NCI-H2107 (cell line): ENCODE results near the gene ANTXRL.
"Not testable (repeated sequence)": the region's sequence is repeated elsewhere in the genome, so short reads cannot be mapped to it uniquely, and the experiment has no call there.

Experiments used
- DNase-seq: peaks from one replicate; lab custom pipeline; 2025; lab: John Stamatoyannopoulos, UW

Gene ANTXRL

DNA sequence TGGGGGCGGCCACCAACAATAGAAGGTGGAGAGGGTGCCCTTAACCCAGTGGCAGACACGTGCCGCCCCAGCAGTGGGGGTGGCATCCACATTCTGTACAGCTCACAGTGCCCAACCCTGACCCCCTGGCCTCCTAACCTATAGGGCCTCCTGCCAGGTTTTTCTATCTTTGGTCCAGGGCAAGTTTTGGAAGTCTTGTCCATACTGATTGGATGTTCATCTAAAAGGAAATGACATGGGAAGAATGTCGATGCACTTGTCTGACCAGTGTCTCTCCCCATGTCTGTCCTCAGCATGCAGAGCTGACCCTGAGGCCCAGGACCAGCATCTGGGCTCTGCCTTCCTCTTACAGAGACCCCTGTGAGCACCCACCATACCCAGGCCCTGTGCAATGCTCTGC lies 32.3 kb upstream of the ANTXRL start:
- no peak for DNase-seq

DNA sequence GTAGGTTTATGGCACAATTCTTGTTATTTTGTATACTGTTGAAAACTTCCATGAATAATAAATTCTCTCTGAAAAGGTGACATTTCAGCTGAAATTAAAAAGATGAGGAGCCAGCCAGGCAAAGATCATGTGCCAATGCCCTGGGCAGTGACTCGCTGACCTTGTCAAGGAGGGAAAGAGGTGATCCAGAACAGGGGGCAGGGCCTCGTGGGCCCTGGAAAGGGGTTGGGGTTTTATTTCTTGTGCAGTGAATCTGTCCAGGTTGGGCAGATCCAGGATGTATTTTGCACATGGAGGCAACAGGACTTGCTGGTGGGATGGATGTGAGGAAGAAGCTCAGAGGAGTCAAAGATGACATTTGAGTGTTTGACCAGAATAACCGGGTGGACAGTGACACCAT lies 31.6 kb upstream of the ANTXRL start:
- not testable (repeated sequence) for DNase-seq

DNA sequence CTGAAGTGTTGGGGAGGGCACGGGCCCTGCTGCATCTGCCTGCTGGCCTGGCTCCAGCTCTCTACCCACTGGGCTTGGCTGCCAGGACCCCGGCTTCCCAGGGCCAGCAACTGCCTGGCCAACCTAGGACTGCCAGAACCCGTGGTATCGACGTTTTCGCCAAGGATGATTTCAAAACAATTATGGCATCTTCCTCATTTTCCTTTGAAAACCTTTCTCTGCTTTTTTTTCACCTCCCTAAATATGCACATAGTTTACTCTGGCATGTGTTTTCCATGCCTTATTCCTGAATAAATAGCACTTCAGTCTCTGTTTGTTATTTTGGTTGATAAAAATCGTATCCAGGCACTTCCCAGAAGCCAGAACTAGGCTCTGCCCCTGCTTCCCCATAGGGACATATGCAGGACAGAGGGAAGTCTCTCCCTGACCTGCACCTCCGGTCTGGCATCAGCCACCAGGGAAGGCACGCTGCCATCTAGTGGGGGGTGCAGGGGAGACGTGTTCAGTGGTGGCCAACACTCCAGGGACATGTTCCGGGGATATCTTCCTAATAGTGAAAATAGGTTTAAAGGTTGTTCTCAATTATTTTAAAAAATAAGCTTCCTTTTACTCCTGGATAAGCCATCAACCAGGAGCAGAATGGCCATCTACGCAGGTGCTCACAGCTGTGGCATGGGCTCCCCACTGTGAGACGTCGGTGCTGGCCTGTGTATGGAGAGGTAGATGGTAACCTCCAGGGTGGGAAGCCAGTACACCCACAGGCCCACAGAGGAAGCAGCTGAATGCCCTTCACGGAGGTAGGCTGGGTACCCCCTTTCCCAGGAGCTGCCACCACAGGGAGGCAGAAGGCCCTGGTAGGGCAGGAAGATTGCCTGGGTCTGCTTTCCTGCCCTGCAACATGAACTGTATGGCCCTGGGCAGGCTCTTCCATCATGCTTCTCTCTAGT lies 30.7 kb upstream of the ANTXRL start:
- no peak for DNase-seq

DNA sequence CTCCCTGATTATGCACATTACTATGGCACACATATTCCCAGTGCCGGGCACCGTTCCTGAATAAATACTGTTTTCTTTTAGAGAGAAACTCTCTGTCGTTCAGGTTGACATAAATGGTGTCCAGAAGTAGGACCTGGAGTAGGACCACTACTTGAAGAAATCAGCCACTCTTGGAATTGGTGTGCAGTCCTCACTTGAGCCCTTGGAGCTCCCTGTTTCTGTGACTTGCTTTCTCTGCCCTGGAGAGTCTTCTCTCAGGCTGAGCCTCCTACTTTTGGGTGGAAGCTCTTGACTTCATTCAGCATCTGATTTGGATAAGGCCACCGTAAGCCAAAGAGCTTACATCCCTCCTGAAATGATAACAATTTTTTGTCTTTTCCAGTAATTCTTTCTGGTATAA lies 29.7 kb upstream of the ANTXRL start:
- no peak for DNase-seq

DNA sequence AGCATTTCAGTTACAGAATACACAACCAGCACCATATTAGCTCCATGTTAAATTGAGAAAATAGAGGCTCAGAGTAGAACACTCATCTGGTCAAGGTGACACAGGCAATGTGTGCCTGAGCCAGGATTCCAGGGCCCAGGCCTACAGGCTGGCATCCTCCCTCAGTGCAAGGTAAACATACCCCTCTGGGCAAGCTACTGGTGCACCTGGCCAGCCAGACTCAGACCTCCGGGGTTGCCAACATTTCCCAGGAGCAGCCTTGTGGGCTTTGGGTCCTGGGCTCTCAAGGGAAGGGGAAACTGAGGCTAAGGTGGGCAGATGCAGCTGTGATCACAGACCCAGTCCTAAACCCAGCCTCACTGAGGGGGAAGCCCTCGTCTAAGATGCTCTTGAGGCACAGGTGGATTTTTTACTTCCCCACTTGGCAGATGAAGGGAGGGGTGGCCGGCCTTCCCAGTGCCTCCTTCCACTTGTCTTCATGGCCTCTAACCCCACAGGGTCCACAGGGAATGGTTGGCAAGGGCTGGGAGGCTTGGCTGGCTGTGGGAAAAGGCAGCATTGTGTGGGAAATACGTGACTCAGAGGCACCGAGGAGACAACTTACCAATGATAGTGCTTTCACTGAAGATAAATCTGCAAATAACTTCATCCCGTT lies 23.8 kb upstream of the ANTXRL start:
- not testable (repeated sequence) for DNase-seq

DNA sequence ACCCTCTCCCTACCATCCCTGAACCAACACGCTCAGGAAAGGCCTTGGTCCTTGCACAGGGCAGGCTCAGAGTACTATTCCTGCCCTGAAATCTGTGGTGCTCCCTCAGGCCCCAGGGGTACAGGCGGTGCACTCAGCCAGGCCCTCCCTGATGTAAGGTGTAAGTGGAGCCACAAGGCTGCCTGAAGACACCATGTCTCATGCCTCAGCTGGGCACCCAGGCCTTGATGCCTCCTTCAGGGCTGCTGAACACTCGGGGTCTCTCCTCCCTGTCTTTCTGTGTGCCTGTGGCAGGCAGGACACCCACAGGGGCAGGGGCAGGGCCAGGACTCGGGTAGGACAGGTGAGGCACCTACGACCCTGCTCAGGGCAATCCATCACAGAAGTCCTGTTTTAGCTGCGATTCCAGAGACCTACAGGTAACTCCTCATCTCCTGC lies 22.9 kb upstream of the ANTXRL start:
- no peak for DNase-seq

DNA sequence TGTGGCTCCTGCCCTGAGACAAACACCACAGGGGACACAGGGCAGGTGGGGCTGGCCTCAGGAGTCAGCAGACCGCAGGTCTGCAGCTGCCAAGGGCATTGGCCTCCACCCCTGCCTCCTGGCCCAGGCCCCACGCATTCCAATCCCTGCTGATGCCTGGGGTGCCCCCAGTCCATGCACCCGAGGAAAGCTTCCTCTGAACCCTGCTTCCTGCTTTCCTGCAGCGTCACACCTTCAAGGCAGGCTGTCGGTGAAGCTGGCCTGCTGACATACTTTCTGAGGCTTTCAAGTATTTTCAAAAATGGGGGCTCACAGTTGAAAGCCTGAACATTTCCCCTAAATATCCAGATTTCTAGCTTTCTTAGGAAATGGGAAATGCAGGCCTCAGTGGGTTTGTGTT lies 22.5 kb upstream of the ANTXRL start:
- DNase-seq, result no peak

DNA sequence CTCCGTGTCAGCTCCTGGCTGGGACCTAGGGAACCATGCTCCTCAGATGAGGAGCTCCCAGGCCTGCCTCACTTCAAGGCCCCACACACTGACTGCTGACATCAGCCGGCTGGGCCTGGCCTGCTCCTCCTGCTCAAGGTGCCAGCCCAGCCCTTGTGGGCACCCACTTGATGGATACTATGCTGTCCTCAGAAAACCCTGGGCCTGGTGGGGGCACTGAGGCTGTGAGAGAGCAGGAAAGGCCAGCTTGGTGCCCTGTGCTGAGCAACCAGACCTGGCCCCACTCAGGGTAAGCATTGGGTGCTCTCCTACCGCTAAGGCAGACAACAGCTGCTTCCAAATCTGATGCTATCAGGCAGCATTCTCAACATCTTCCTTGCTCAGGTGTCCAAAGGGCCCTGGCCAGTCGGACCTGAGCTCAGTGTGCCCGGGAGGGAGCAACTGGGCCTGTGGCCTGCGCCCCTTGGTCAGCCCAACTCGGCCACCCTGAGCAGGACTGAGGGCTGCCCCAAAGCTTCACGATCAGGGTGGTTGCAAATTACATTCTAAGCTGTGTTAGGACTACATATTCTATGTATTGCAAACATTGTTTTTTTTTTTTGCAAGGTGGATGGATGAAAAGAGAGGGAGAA lies 21.9 kb upstream of the ANTXRL start:
- no peak for DNase-seq

DNA sequence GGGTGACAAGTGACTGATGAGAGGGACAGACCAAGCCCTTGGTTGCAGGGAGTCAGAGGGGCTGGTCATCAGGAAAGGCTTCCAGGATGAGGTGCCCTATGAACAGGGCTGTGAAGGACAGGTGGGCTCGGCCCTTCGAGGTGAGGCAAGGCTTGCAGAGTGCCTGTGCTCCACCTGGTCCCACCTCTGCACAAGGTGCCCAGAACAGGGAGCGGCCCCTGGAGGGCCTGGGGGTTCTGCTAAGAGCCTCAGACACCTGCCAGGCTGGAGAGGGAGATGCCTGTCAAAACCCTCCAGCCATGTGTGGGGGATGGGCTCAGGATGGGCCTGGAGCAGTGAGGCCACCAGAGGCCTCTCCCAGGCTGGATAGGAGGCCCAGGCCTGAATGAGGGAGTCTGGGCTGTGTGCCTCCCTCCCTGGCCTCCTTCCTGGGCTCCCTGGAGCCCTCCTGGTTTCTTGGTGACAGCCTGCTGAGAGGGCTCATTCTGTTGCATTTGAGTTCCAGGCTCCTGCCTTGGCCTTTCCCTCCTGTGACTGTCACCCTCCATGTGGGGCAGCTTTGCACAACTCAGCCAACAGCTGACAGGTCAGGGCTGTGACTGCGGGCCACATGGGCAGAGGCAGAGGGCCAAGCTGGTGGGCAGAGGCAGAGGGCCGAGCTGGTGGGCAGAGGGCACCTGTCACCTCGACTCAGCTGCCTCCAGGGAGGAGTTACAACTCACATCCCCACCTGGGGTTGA lies 21.1 kb upstream of the ANTXRL start:
- not testable (repeated sequence) for DNase-seq

DNA sequence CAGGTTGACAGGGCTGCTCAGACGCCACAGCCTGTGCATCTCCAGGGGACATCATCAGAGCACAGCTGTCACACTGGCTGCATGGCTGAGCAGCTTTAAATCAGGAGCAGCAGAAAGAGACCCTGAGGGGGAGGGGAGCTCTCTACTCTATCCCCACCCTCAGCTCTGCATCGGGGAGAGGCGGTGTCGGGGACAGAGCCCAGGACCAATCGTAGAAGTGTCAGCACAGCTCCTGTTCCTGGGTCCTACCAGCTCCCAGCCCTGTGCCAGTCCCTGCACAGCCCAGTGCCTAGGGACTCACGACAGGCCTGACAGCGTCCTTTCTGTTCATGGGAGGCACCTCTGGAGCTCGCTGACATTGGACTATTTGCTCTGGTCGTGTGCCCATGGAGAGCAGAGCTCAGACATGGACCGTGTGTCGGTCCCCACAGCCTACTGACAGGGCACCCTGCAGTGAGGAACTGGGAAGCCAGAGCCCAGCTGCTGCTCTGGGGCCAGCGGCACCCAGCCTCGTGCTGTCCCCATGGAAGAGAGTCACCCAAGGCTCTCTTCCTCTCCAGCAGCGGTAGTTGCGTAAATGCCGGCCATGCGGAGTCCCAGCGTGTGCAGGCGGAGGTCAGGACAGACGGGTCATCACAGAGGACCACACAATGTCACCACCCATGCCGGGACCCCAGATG lies 20.4 kb upstream of the ANTXRL start:
- DNase-seq, result no peak

DNA sequence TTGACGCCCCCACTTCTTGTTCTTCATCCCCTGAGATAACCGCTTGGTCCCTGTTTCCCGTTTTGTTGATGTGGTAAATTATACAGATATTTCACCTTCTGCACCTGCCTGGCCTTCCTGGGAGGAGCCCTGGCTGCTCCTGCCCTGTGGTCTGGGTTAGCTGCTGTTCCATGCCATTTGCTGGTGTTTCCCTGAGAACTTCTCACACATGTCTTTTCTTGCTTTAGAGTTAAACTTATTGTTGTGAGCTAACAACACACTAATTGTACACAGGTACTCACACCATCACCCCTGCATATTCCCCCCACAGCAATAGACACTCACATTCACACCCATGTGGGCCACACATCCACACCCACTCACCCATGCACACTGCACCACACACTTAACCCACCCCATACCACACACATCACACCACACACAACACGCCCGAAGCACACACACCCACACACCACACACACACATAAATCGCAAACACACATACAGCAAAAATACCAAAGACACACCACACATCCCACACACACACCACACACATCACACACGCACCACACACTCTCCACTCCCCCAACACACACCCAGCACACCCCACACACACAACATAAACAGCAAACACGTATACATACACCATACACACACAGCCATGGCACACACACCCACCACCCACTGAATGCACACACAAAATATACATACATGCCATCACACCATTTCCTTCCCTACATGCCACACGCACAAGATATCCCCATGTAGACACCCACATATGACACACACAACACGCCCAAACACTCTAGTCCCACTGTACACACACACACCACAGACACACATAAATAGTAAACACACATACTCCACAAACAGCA lies 19.4 kb upstream of the ANTXRL start:
- DNase-seq, result no peak

DNA sequence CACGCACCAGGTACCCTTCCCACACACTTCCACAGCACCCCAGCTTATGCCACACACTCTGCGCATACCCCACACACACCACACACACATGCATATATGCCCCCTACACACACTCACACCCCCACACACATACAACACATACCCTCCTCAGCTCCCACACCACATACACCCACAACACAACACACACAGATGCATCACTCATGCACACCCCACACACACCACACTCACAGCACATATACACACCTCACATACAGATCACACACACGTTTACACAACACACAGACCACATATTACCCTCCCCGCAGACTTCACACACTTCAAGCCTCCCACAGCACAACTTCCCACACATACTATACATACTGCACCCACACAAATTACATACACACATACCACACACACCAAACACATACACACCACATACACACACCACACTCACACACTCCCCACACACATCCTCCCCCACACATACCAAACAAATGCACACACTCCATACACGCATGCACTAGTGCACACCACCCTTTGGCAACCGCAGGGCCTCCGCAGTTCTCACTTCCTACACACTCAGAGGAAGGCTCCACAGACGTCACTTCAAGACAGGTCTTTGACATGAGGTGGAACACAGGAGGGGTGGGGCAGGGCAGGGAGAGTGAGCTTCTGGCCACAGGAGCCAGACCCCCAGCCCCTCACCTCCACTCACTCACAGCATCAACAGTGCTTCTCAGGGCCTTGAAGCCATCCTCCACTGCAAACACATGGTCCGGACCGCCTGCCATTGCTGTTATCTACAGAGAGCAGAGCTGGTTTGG lies 18.5 kb upstream of the ANTXRL start:
- DNase-seq, result no peak

DNA sequence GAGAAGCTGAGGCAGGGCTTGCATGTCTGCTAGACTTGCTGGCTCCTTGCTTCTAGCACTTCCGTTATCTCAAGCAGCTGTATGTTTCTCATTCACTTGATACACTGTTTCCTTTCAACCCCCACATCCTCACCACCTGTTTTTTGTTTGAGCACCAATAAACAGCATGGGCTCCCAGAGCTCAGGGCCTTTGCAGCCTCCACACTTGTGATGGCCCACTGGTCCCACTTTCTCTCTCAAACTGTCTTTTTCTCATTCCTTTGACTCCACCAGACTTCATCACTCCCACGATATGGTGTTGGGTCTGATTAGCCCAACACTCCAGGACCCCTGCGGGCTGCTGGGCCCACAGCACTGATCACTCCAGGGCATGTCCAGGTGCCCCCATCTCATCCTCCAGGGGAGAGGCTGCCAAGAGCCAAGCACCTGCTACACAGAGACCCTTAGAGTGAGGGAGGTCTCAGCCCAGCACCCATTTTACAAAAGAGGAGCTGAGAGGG lies 17.2 kb upstream of the ANTXRL start:
- DNase-seq, result not testable (repeated sequence)

DNA sequence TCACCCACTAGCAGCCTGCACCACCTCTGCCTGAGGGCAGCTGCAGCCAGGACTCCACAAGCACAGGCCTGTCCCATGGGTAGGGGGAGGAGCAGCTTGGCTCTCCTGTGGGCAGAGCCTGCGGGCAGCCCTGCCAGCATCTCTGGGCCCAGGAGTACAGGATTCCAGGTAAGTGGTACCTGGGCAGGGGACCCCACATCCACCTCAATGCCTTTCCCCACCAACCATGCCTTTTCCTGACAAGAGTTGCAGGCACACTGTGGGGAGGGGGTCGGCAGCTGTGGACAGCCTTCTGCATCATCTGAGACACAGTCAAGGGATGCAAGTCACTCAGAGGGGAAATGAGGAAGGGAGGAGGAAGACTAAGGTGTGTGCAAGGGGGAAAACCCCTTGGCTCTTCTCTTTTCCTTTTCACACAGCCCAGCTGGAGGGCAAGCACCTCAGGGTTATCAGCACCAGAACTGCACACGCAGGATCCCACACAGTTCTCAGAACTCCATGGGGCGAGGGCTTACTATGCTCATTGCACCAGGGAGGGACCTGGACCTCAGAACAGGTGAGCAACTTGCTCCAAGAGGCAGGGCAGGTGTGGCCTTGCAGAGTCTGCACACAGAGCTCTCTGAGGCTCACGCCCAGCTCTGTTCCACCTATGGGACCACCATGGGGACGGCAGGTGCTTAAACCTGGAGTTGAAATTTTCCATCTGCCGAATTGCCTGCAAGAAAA lies 16.5 kb upstream of the ANTXRL start:
- no peak for DNase-seq

DNA sequence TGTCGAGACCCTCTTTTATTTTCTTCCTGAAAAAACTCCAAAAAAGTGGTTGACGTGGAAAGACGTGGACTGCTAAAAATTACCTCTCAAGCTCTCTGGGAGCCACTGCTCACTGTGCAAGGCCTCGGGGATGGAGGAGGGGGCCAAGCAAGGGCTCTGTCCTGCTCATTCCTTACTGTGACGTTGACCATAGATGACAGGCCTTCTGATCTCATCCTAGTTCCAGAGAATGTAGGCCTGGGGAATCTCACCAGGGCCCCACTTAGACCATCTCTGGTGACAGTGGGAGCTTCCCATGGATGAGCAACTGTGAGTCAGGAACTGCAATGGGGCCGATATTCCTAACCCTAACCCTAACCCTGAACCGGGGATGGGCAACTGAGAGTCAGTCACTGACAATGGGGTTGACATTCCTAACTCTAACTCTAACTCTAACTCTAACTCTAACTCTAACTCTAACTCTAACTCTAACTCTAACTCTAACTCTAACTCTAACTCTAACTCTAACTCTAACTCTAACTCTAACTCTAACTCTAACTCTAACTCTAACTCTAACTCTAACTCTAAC lies 15.8 kb upstream of the ANTXRL start:
- not testable (repeated sequence) for DNase-seq

DNA sequence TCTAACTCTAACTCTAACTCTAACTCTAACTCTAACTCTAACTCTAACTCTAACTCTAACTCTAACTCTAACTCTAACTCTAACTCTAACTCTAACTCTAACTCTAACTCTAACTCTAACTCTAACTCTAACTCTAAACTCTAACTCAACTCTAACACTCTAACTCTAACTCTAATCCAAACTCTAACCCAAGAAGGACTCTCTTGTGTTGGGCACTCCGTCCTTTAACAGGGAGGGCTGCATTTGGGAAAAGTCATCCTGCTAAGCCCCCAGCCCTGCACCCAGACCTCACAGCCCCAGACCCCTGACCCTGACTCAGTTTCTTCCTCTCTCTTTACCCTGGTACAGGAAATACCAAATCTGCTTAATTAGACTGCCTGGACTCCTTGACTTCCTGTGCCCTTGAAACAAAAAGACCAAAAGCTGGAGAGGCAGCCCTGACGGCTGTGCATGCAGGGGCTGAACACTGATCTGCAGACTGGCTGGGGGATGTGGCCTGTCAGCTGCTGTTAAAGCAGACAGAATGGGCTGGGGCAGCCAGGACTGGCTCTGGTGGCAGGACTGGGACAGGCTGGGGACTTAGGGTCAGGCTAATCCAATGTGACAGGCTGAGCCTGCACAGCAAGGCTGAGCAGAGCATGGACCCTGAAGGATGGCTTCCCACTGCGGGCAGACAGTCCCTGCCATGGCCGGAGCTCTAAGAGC lies 14.8 kb upstream of the ANTXRL start:
- DNase-seq, result not testable (repeated sequence)

DNA sequence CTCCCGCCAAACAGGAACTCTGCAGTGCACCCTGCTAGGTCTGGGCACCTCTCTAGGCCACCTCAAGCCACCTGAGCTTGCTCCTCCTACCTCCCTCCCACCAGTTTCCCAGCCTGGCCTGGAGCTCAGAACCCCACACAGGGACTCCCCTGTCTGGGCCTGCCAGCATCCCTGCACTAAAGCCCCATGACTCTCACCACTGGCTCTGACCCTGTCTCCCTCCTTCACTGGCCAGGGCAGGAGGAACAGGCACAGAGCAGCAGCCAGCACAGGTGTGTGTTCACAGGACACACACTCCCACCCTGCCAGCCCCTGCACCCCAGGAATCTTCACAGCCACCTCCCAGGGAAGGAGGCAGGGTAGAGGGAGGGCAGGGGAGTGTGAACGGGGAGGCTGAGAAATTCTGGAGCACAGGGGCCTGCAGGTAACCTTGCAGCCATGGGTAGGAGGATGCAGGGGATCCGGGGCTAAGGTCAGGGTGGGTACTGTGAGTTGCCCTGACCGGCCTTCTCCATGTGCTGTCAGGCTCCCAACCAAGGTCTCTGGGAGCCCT lies 13.9 kb upstream of the ANTXRL start:
- no peak for DNase-seq
